HG03039 (cell line): Measurements from ENCODE around the gene ANO10.
"Not testable (repeated sequence)": the region's sequence is repeated elsewhere in the genome, so short reads cannot be mapped to it uniquely, and the experiment has no call there.

Source experiments
- ATAC-seq: cut with Tn5 transposase; IDR thresholded peaks from one replicate; pipeline ENCODE4 v1.9.1; 2021; ENCODE audit warnings: mild to moderate bottlenecking, moderate library complexity; ENCODE audit not compliant: unreplicated experiment

ANO10 gene

GRCh38 chr3:43388175-43388574 lies 233.6 kb downstream of the ANO10 start:
- ATAC-seq = no peak

- no peak for ATAC-seq
These were observed 242.5 kb downstream of the ANO10 start for GRCh38 chr3:43379343-43379742.

- peak; percentile 61 for ATAC-seq
These were observed 243.5 kb downstream of the ANO10 start for GRCh38 chr3:43378066-43378935.

GRCh38 chr3:43373560-43373928 lies 248.3 kb downstream of the ANO10 start:
- no peak for ATAC-seq

- ATAC-seq = no peak
These were observed 248.8 kb downstream of the ANO10 start for GRCh38 chr3:43372809-43373559.

GRCh38 chr3:43372007-43372740 lies 249.6 kb downstream of the ANO10 start:
- no peak for ATAC-seq

GRCh38 chr3:43371494-43371893 lies 250.3 kb downstream of the ANO10 start:
- ATAC-seq = no peak

- ATAC-seq = no peak
These were observed 251.4 kb downstream of the ANO10 start for GRCh38 chr3:43370293-43370980.

- no peak for ATAC-seq
These were observed 252.2 kb downstream of the ANO10 start for GRCh38 chr3:43369404-43370292.

- ATAC-seq = no peak
These were observed 254.9 kb downstream of the ANO10 start for GRCh38 chr3:43366885-43367284.

GRCh38 chr3:43366481-43366880 lies 255.3 kb downstream of the ANO10 start:
- no peak for ATAC-seq

GRCh38 chr3:43365601-43366305 lies 256.1 kb downstream of the ANO10 start:
- no peak for ATAC-seq

GRCh38 chr3:43364926-43365325 lies 256.9 kb downstream of the ANO10 start:
- no peak for ATAC-seq

- ATAC-seq = no peak
These were observed 257.3 kb downstream of the ANO10 start for GRCh38 chr3:43364494-43364893.

- ATAC-seq = no peak
These were observed 258.1 kb downstream of the ANO10 start for GRCh38 chr3:43363621-43364266.

GRCh38 chr3:43362961-43363360 lies 258.9 kb downstream of the ANO10 start:
- ATAC-seq = no peak

GRCh38 chr3:43362183-43362582 lies 259.6 kb downstream of the ANO10 start:
- ATAC-seq = no peak

- ATAC-seq = no peak
These were observed 260.7 kb downstream of the ANO10 start for GRCh38 chr3:43361077-43361476.

GRCh38 chr3:43356033-43356432 lies 265.8 kb downstream of the ANO10 start:
- ATAC-seq = not testable (repeated sequence)
